ENCODE measurements around the gene INTS14.

- TF ChIP-seq CTCF (IDR thresholded peaks at IDR 0.05) (no peak), ZFX (IDR thresholded peaks at IDR 0.05; ENCODE audit: borderline replicate concordance) (no peak)
These were observed 75.7 kb downstream of the INTS14 start for GRCh38 chr15:65535192-65535591.

Data from 22Rv1 (cell line).